ENCODE data around the gene HTR2A. TPM values are rescaled to one million over a fixed set of nuclear protein-coding genes. Genes with fewer than 3 reads are reported as not detected.

Gene HTR2A
- total and polyA plus RNA-seq, 2 donors (not counting 3 experiments of a cell fraction or from before 2014, with no cell fraction given): not detected

DNA sequence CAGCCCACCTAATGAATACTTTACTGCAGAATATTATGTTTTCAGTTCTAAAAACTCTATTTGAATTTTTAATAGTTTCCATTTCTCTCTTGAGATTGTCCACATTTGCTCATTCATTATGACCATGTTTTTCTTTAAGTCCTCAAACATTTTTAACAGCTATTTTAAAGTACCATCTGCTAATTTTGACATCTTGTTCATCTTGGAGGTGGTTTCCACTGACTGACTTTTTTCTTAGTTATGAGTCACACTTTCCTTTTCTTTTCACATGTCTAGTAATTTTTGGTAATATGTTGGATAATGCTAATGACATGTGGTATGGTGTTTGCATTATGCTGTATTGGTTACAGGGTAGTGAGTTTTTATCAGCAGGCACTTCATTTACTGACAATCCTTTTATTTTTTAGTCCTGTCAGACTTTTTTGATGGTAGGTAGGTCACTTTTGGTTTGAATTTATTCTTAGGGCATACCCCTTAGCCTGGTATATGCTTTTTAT is 84.5 kb downstream of the HTR2A start:
- Histone ChIP-seq H4K20me1 (replicated peaks; ENCODE audit: control insufficient read depth, extremely low read depth, insufficient read depth, low read length) (no peaks in the 10 kb centered on the region), H3K79me2 (ENCODE audit: control insufficient read depth, insufficient read depth, low read length) (no peaks in the 10 kb centered on the region), H3K36me3 (ENCODE audit: control insufficient read depth in 2 of 2, extremely low read depth in 1 of 2, insufficient read depth in 2 of 2, low read length in 2 of 2) (no peaks in the 10 kb centered on the region), H3K27me3 (ENCODE audit: control insufficient read depth in 2 of 2, insufficient read depth in 2 of 2, low read length in 2 of 2) (peaks cover 0 to 6% of the 10 kb centered on the region in 2 experiments), H3K9me3 (replicated peaks; ENCODE audit: control insufficient read depth, insufficient read depth, low read length) (no peaks in the 10 kb centered on the region), H3K4me2 (ENCODE audit: insufficient read depth, low read length) (no peak overlapping the region), H3K9me1 (replicated peaks; ENCODE audit: control insufficient read depth, extremely low read depth, insufficient read depth, low read length) (no peaks in the 10 kb centered on the region), H3K4me1 (ENCODE audit: control insufficient read depth, extremely low read depth, insufficient read depth, low read length) (no peaks in the 10 kb centered on the region), H3K27ac (ENCODE audit: insufficient read depth, low read depth, low read length) (no peak overlapping the region), H3K4me3 (replicated peaks in 1 of 3; ENCODE audit: insufficient read depth in 1 of 3, low read depth in 1 of 3, low read length in 3 of 3) (no peak overlapping the region), H3K9ac (replicated peaks; ENCODE audit: extremely low read depth, insufficient read depth, low read length) (no peak overlapping the region), H2AFZ (ENCODE audit: low read depth, low read length) (no peak overlapping the region)
- BruUV-seq (replicated peaks): no TSS peak
- ChIA-PET POLR2A (no interaction called here), CTCF (no interaction called here)
- TF ChIP-seq POLR2A (IDR thresholded peaks at IDR 0.05; ENCODE audit: low read depth, low read length): no peak
- no peak for TF ChIP-seq JUN (IDR thresholded peaks at IDR 0.05; ENCODE audit: borderline replicate concordance, insufficient read depth, insufficient read length, low read depth)
- no peak for TF ChIP-seq MYC (IDR thresholded peaks at IDR 0.05; ENCODE audit: low read depth, low read length)
- TF ChIP-seq, protein P1, sequence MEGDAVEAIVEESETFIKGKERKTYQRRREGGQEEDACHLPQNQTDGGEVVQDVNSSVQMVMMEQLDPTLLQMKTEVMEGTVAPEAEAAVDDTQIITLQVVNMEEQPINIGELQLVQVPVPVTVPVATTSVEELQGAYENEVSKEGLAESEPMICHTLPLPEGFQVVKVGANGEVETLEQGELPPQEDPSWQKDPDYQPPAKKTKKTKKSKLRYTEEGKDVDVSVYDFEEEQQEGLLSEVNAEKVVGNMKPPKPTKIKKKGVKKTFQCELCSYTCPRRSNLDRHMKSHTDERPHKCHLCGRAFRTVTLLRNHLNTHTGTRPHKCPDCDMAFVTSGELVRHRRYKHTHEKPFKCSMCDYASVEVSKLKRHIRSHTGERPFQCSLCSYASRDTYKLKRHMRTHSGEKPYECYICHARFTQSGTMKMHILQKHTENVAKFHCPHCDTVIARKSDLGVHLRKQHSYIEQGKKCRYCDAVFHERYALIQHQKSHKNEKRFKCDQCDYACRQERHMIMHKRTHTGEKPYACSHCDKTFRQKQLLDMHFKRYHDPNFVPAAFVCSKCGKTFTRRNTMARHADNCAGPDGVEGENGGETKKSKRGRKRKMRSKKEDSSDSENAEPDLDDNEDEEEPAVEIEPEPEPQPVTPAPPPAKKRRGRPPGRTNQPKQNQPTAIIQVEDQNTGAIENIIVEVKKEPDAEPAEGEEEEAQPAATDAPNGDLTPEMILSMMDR (IDR thresholded peaks at IDR 0.05; ENCODE audit: extremely low read depth in 1 of 2, insufficient read depth in 1 of 2, low read depth in 1 of 2, low read length in 2 of 2): no peak
- TF ChIP-seq POLR2AphosphoS5 (IDR thresholded peaks at IDR 0.05; ENCODE audit: insufficient read depth, low read depth, low read length): no peak
- TF ChIP-seq EZH2 (IDR thresholded peaks at IDR 0.05; ENCODE audit: borderline replicate concordance, low read depth, low read length, severe bottlenecking): no peak
- TF ChIP-seq, protein P2, sequence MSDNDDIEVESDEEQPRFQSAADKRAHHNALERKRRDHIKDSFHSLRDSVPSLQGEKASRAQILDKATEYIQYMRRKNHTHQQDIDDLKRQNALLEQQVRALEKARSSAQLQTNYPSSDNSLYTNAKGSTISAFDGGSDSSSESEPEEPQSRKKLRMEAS (IDR thresholded peaks at IDR 0.05; ENCODE audit: insufficient read depth, insufficient read length): no peak
- no peak for TF ChIP-seq FOS (IDR thresholded peaks at IDR 0.05; ENCODE audit: borderline replicate concordance, insufficient read depth, low read length)
- dilution Hi-C loops (cut with MboI; ENCODE audit: extremely low pct_ligation_motif_present, low sequenced_read_pairs) (no loop called here), intact Hi-C loops (cut with micrococcal nuclease) (no loop called here)
- no peak for FAIRE-seq
- no peak for DNase-seq (ENCODE audit: low read depth, low spot score)
